H1 (cell line): ENCODE results near the gene PANX3. TPM values are rescaled to one million over a fixed set of nuclear protein-coding genes. Genes with fewer than 3 reads are reported as not detected.
"Not testable (repeated sequence)": the region's sequence is repeated elsewhere in the genome, so short reads cannot be mapped to it uniquely, and the experiment has no call there.

Source experiments
- CTCF ChIA-PET: fragments of 300-600 bp; sonication (Branson Sonifier 250); formaldehyde crosslinking; loops from one replicate; lab custom pipeline; 2021; ENCODE audit not compliant: partially characterized antibody; lab: Charles Lee
- POLR2A ChIA-PET: fragments of 300-600 bp; sonication (Branson Sonifier 250); formaldehyde crosslinking; loops from one replicate; lab custom pipeline; 2021; ENCODE audit warnings: inconsistent platforms; ENCODE audit not compliant: partially characterized antibody; lab: Charles Lee
- DNase-seq, 2 experiments: peaks; one replicate each; pipeline versions ENCODE4 v3.0.0 to v3.0.0-alpha.2; 2010 to 2022; ENCODE audit warnings: low spot score in 2 of 2, low read depth in 1 of 2, mixed read lengths in 1 of 2
- FAIRE-seq: peaks from 2 replicates; lab custom pipeline; 2011; peaks lifted over from hg19 to GRCh38; lab: Jason Lieb, UNC
- H2AFZ ChIP-seq: 2 replicates; pipeline ENCODE4 v1.8.1; 2012; ENCODE audit warnings: low read length, inconsistent platforms
- H2AK5ac ChIP-seq: 2 replicates; pipeline ENCODE4 v1.6.1; 2013; ENCODE audit warnings: low read depth, low read length
- H2BK120ac ChIP-seq: replicated peaks from 2 replicates; pipeline ENCODE3; 2013; ENCODE audit warnings: low read depth, low read length, inconsistent platforms
- H2BK12ac ChIP-seq: 2 replicates; pipeline ENCODE4 v1.6.1; 2013; ENCODE audit warnings: low read depth, low read length
- H2BK15ac ChIP-seq: 2 replicates; pipeline ENCODE4 v1.6.1; 2013; ENCODE audit warnings: low read length
- H2BK20ac ChIP-seq: 2 replicates; pipeline ENCODE4 v1.6.1; 2013; ENCODE audit warnings: low read length
- H2BK5ac ChIP-seq: 2 replicates; pipeline ENCODE4 v1.6.1; 2013; ENCODE audit warnings: low read depth, low read length
- H3K14ac ChIP-seq: 2 replicates; pipeline ENCODE4 v1.6.1; 2013; ENCODE audit warnings: inconsistent platforms; ENCODE audit not compliant: insufficient read length
- H3K18ac ChIP-seq: 2 replicates; pipeline ENCODE4 v1.6.1; 2013; ENCODE audit warnings: low read length; ENCODE audit errors: extremely low read depth
- H3K23ac ChIP-seq: 2 replicates; pipeline ENCODE4 v1.6.1; 2013; ENCODE audit warnings: inconsistent platforms; ENCODE audit not compliant: insufficient read length
- H3K23me2 ChIP-seq: 2 replicates; pipeline ENCODE4 v1.6.1; 2013; ENCODE audit warnings: low read depth, low read length
- H3K27ac ChIP-seq: 2 replicates; pipeline ENCODE4 v1.6.1; 2011; ENCODE audit warnings: low read depth, low read length, inconsistent platforms
- H3K27me3 ChIP-seq, 4 experiments: replicated peaks in 1 of 4; 1 replicate in 1 of 4; 2 replicates in 3 of 4; pipeline versions ENCODE4 v1.6.1 to v1.8.1; 2011 to 2013; ENCODE audit warnings: low read length in 3 of 4, mild to moderate bottlenecking in 3 of 4, inconsistent platforms in 2 of 4, mixed read lengths in 2 of 4, moderate library complexity in 1 of 4; ENCODE audit not compliant: control insufficient read depth in 3 of 4, insufficient read depth in 3 of 4; ENCODE audit errors: extremely low read depth in 1 of 4
- H3K36me3 ChIP-seq, 4 experiments: 2 replicates each; pipeline versions ENCODE4 v1.6.1 to v1.8.1; 2011 to 2013; ENCODE audit warnings: mild to moderate bottlenecking in 4 of 4, low read length in 3 of 4, moderate library complexity in 2 of 4, control low read depth in 1 of 4, inconsistent platforms in 1 of 4; ENCODE audit not compliant: insufficient read depth in 4 of 4, control insufficient read depth in 2 of 4
- H3K4ac ChIP-seq: replicated peaks from 2 replicates; pipeline ENCODE3; 2013; ENCODE audit warnings: low read length, low read depth, mixed read lengths, inconsistent platforms; ENCODE audit not compliant: insufficient read length
- H3K4me1 ChIP-seq, 4 experiments: replicated peaks in 1 of 4; 1 replicate in 1 of 4; 2 replicates in 3 of 4; pipeline versions ENCODE4 v1.6.1 to v1.8.1; 2011 to 2013; ENCODE audit warnings: low read length in 3 of 4, inconsistent platforms in 2 of 4, mixed read lengths in 1 of 4; ENCODE audit not compliant: insufficient read depth in 4 of 4, control insufficient read depth in 3 of 4
- H3K4me2 ChIP-seq, 2 experiments: 2 replicates each; pipeline versions ENCODE4 v1.6.1 to v1.8.1; 2011 to 2013; ENCODE audit warnings: low read depth in 2 of 2, low read length in 2 of 2, control low read depth in 1 of 2, inconsistent platforms in 1 of 2, mild to moderate bottlenecking in 1 of 2; ENCODE audit not compliant: insufficient read depth in 1 of 2
- H3K4me3 ChIP-seq, 4 experiments: fragments of 200-600, 300-600 bp in 1 of 4; sonication (generic), shearing (Covaris generic), sonication (Bioruptor Twin) in 1 of 4; 2 replicates each; pipeline versions ENCODE4 v1.5.1 to v1.8.1; 2011 to 2016; ENCODE audit warnings: low read length in 4 of 4, low read depth in 3 of 4, control low read depth in 2 of 4, inconsistent platforms in 2 of 4, mild to moderate bottlenecking in 2 of 4, mixed read lengths in 1 of 4, moderate library complexity in 1 of 4; ENCODE audit not compliant: insufficient read depth in 2 of 4; ENCODE audit errors: extremely low read depth in 1 of 4
- H3K56ac ChIP-seq: replicated peaks from 2 replicates; pipeline ENCODE3; 2013; ENCODE audit warnings: low read depth, mild to moderate bottlenecking, mixed read lengths, low read length, inconsistent platforms; ENCODE audit not compliant: insufficient read length
- H3K79me1 ChIP-seq: 2 replicates; pipeline ENCODE4 v1.6.1; 2013; ENCODE audit warnings: low read depth, low read length, control low read depth
- H3K79me2 ChIP-seq, 2 experiments: 2 replicates each; pipeline versions ENCODE4 v1.6.1 to v1.8.1; 2012 to 2013; ENCODE audit warnings: low read length in 2 of 2, mild to moderate bottlenecking in 2 of 2, inconsistent platforms in 1 of 2; ENCODE audit not compliant: insufficient read depth in 2 of 2, control insufficient read depth in 1 of 2
- H3K9ac ChIP-seq, 4 experiments: replicated peaks in 1 of 4; 1 replicate in 1 of 4; 2 replicates in 3 of 4; pipeline versions ENCODE4 v1.6.1 to v1.8.1; 2011 to 2013; ENCODE audit warnings: low read depth in 3 of 4, low read length in 3 of 4, control low read depth in 2 of 4, mild to moderate bottlenecking in 2 of 4, moderate library complexity in 2 of 4, inconsistent platforms in 1 of 4; ENCODE audit errors: extremely low read depth in 1 of 4
- H3K9me3 ChIP-seq, 2 experiments: 2 replicates each; pipeline versions ENCODE4 v1.6.1 to v1.8.1; 2012 to 2013; ENCODE audit warnings: mild to moderate bottlenecking in 2 of 2, moderate library complexity in 2 of 2, control low read depth in 1 of 2, inconsistent platforms in 1 of 2, low read depth in 1 of 2, low read length in 1 of 2, mixed read lengths in 1 of 2; ENCODE audit not compliant: insufficient read depth in 2 of 2
- H4K20me1 ChIP-seq, 2 experiments: replicated peaks in 1 of 2; 2 replicates each; pipeline versions ENCODE3 to v1.8.1; 2011 to 2013; ENCODE audit warnings: inconsistent platforms in 2 of 2, low read length in 2 of 2, mild to moderate bottlenecking in 1 of 2; ENCODE audit not compliant: insufficient read depth in 2 of 2, control insufficient read depth in 1 of 2
- H4K5ac ChIP-seq: 2 replicates; pipeline ENCODE4 v1.6.1; 2013; ENCODE audit warnings: low read length, low read depth, mixed read lengths, inconsistent platforms; ENCODE audit not compliant: insufficient read length
- H4K8ac ChIP-seq: 2 replicates; pipeline ENCODE4 v1.8.0; 2013; ENCODE audit warnings: mild to moderate bottlenecking, moderate library complexity, low read length, inconsistent platforms; ENCODE audit not compliant: insufficient read depth; ENCODE audit errors: extremely low read depth
- H4K91ac ChIP-seq: replicated peaks from 2 replicates; pipeline ENCODE3; 2013; ENCODE audit warnings: low read length, mixed read lengths, inconsistent platforms; ENCODE audit not compliant: insufficient read length
- CTCF ChIP-seq, 3 experiments: IDR thresholded peaks; 1 replicate in 2 of 3; 2 replicates in 1 of 3; pipeline versions ENCODE4 v1.5.1 to v1.6.1; 2011; ENCODE audit warnings: low read length in 3 of 3, mild to moderate bottlenecking in 3 of 3, inconsistent platforms in 2 of 3, low read depth in 1 of 3, moderate library complexity in 1 of 3; ENCODE audit not compliant: insufficient read depth in 1 of 3; ENCODE audit errors: control extremely low read depth in 1 of 3
- FOSL1 ChIP-seq: IDR thresholded peaks from 2 replicates; pipeline ENCODE4 v1.6.1; 2011; ENCODE audit warnings: mild to moderate bottlenecking, low read depth, low read length, moderate library complexity; ENCODE audit not compliant: insufficient read depth
- KDM1A ChIP-seq: fragments of 200-600, 300-600 bp; sonication (generic); IDR thresholded peaks from 2 replicates; pipeline ENCODE4 v1.7.1; 2016; ENCODE audit warnings: mild to moderate bottlenecking, low read length, borderline replicate concordance
- RXRA ChIP-seq: IDR thresholded peaks from 2 replicates; pipeline ENCODE4 v1.6.1; 2011; ENCODE audit warnings: low read depth, mild to moderate bottlenecking, low read length, moderate library complexity; ENCODE audit not compliant: insufficient read depth
- SIN3A ChIP-seq, 2 experiments: IDR thresholded peaks in 1 of 2; conservative IDR thresholded peaks in 1 of 2; 2 replicates each; pipeline ENCODE4 v1.6.1; 2011 to 2012; ENCODE audit warnings: low read length in 2 of 2, improper control_type of control experiment in 1 of 2, low read depth in 1 of 2, mild to moderate bottlenecking in 1 of 2
- SIRT6 ChIP-seq: IDR thresholded peaks from one replicate; pipeline ENCODE4 v1.7.1; 2012; ENCODE audit warnings: low read length, inconsistent platforms
- YY1 ChIP-seq: IDR thresholded peaks from 2 replicates; pipeline ENCODE4 v1.6.1; 2011; ENCODE audit warnings: low read depth, mild to moderate bottlenecking, low read length
- WGBS, 2 experiments: shearing (Covaris generic) in 1 of 2; methylation state at CpG; one replicate each; pipeline versions ENCODE4 v1.1.6 to v1.1.7; 2013 to 2015; ENCODE audit warnings: low lambda C conversion rate in 2 of 2, mixed read lengths in 2 of 2, inconsistent platforms in 1 of 2, low coverage in 1 of 2, missing lambda C conversion rate in 1 of 2; ENCODE audit not compliant: insufficient replicate concordance in 2 of 2, insufficient coverage in 1 of 2, insufficient read length in 1 of 2; ENCODE audit errors: extremely low coverage in 1 of 2, missing lambda C conversion rate in 1 of 2; 5-methylcytosine and 5-hydroxymethylcytosine counted together
- polyA plus RNA-seq, 7 experiments: library from polyadenylated mRNA; depleted of rRNA in 3 of 7; stranded (reverse) in 5 of 7; unstranded in 2 of 7; fragments of >200 nt in 5 of 7; fragments of 200-250 nt in 2 of 7; gene quantifications; 1 replicate in 5 of 7; 2 replicates in 1 of 7; 4 replicates in 1 of 7; pipeline versions ENCODE4 v1.2.1 to v1.2.3, GENCODE V29; 2011 to 2013; ENCODE audit warnings: missing spikeins in 2 of 7, mixed read lengths in 2 of 7
- total RNA-seq: library from RNA; stranded (reverse); fragmentation: NEBNext Ultra II Directional; extraction: Animal tissue kit (Norgen Biotek cat#: 25700); gene quantifications from 2 replicates; pipeline ENCODE4 v1.2.1, GENCODE V29; 2021

PANX3 gene
- total and polyA plus RNA-seq, 2 of the 8 experiments (the other 6 are each of a cell fraction or from before 2014, with no cell fraction given) = not detected

- TF ChIP-seq FOSL1 = no peak
- no peak for TF ChIP-seq YY1
- no peak for TF ChIP-seq CTCF (IDR thresholded peaks at IDR 0.05; ENCODE audit: control extremely low read depth in 1 of 3, insufficient read depth in 1 of 3, low read depth in 1 of 3, low read length in 3 of 3)
- TF ChIP-seq SIRT6 = no peak
- TF ChIP-seq RXRA = no peak
- TF ChIP-seq SIN3A (conservative IDR thresholded peaks at IDR 0.05 in 1 of 2, IDR thresholded peaks at IDR 0.05 in 1 of 2; ENCODE audit: low read depth in 1 of 2, low read length in 2 of 2) = no peak
- TF ChIP-seq KDM1A = no peak
These were observed 9.0 kb upstream of the PANX3 start (continued) for GRCh38 chr11:124602193-124602592.

- H3K18ac ChIP-seq, H3K9ac ChIP-seq, H3K79me1 ChIP-seq, POLR2A ChIA-PET, H3K23me2 ChIP-seq, DNase-seq, H2BK5ac ChIP-seq, H3K14ac ChIP-seq, H4K91ac ChIP-seq, H4K5ac ChIP-seq, H3K56ac ChIP-seq, H3K27ac ChIP-seq, H3K4ac ChIP-seq, H4K8ac ChIP-seq, H3K27me3 ChIP-seq, H3K79me2 ChIP-seq, H2BK12ac ChIP-seq, H3K4me1 ChIP-seq, H2BK120ac ChIP-seq, H2BK20ac ChIP-seq, FAIRE-seq, H3K4me2 ChIP-seq, H3K23ac ChIP-seq, H3K9me3 ChIP-seq, H2AFZ ChIP-seq, H2BK15ac ChIP-seq, H3K4me3 ChIP-seq, H4K20me1 ChIP-seq, H3K36me3 ChIP-seq, H2AK5ac ChIP-seq: not testable (repeated sequence)
- CTCF ChIA-PET = interaction anchor here (0.6 to 1.8 kb wide), 4 partner anchors 51 to 201 kb away, joined by 3 to 7 read pairs (median 5); no protein-coding TSS in a partner anchor
- 95% methylated on average over 3 of the region's 3 CpGs; no CpG with 5 or more reads in 1 of the 2 experiments for WGBS, 2 experiments
These were observed 8.5 kb upstream of the PANX3 start for GRCh38 chr11:124602723-124603122.
